SIG-M5 treated with dmso at 0.1 percent for 504 hours (cell line): ENCODE data around the gene CEP112.

Experiments
- DNase-seq: peaks from one replicate; lab custom pipeline; 2025; ENCODE audit not compliant: unreplicated experiment; lab: John Stamatoyannopoulos, UW

The CEP112 gene

DNA sequence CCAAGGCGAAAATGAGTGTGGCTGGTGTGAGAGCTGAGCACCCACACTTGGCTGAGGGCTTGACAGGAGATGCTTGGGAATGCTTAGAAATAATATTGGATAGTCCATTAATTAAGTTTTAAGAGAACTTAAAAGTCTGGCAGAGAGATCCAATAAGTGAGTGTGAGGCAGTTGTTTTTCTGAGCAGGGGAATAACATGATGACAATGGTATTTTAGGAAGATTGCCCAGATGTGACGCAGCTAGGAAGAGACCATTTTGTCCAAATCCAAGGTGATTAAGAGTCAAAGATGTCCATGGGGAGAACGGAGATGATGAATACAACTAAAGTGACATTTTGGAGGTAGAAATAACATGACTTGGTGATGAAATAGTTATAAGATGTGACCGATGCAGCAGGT lies 527.7 kb downstream of the CEP112 start:
- DNase-seq: no peak

DNA sequence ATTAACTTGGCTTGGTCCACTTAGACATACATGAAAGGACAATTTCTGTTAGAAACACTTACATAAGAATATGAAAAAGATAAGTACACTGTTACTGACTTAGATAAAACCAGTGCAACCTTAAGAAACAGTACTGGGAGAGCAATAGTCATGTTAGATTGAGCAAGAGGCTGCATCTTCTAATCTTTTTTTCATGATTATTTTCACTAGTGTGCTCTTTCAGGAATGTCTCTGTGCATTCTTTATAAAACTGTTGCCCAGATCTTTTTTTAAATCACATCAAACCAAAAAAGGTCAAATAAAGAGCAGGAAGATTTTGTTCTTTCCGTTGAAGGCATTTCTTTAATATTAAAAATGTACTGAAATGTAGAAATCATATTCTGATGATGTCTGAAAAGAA lies 529.7 kb downstream of the CEP112 start:
- DNase-seq: no peak

DNA sequence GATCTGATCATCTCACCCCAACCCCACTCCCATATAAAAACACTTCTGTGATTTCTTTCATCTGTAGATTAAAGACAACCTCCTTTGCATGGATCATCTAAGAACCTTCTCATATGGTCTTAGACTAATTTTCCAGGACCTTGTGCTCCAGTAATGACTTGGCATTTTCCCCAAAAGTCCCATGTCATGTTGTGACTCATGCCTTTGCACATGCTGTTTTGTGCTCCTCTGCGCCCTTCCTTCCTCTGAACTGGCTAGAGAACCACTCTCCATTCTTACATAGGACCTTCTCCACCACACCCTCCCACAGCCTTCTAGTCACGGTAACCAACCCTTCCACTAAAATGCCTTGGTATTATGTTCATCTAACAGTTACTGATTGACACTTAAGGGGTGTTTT lies 531.0 kb downstream of the CEP112 start:
- no peak for DNase-seq

DNA sequence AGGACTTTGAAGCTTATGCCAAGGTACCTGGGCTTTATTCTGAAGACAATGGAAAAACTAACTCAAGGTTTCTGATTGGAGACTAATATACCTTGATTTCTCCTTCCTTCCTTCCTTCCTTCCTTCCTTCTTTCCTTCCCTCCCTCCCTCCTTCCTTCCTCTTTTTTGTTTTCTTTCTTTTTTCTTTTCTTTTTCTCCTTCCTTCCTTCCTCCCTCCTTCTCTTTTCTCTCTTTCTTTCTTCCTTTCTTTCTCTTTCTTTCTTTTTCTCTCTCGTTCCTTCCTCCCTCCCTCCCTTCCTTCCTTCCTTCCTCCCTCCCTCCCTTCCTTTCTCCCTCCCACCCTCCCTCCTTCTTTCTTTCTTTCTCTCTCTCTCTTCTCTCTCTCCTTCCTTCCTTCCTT lies 531.9 kb downstream of the CEP112 start:
- no peak for DNase-seq

DNA sequence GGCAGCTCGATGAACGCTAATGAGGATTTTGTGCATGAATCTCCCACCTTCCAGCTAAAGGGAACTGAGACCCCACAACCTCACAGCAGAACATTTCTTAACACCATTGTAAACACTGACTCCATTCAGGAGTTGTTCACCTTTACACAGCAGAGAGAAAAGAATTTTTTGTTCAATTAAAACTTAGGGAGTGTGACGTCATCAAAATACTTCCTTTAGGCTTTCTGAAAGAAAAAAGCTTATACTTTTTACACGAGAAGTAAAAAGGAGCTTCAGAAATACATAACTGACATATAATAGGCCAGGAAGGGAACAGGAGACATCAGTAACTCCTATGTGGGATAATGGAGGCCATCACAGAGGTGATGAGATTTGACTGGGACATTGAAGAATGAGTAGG lies 532.4 kb downstream of the CEP112 start:
- no peak for DNase-seq

DNA sequence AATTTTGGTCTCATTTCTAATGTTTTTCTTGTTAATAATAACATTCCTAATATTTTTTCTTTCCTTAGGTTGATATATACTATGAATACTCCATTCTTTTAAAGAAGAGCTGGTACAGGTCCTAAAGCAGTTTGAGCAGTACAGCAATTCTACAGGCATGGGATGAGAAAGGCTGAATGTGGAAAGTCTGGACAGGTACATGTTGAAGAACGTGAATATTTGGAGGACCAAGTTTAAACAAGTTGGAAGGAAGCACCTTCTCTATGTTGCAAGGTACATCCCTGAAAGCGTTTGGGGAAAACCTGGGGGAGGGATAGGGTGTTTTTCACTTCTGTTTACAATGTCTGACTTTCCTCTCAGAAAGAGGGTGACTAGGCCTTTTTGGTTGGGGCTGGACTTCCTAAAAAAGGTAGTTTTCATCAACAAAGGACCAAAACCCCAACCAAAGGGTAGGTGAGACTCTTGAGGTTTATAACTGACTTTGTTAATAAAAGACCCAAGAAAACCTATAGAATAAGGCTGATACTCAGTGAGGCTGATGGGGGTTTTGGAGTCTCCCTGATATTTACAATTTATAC lies 534.6 kb downstream of the CEP112 start:
- no peak for DNase-seq

DNA sequence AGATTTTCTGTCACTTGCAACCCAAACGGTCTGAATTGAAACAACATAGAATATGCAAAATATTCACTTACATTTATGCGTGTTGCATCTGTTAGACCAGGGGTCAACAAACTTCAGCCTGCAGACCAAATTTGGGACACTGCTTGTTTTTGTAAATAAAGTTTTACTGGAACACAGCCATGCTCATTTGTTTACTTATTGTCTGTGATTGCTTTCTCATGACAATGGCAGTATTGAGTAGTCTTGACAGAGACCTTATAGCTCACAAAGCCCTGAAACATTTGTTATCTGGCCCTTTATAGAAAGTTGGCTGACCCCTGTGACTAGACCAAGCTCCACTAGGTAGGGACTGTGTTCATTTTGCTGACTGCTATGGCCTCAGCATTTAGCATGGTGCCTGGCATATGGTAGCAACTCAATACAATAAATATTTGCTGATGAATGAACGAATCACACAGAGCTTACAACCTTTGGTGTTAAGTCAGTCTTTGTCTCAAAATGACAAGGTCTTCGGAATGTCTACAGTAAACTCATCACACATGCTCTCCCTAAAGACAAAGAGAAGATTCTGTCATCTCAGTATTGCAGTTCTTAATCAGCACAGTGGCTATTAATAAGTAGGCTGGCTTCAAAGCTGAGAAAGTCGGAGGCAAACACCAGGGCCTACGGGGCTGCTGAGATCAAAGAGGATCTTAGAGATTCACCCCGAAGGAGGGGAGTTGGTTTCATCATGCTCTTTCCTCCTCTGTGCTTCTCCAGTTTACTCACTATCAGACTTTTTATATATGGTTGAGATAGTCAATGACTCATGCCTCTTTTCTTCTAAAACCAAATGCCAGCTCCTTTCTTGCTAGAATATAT lies 535.3 kb downstream of the CEP112 start:
- DNase-seq: no peak

DNA sequence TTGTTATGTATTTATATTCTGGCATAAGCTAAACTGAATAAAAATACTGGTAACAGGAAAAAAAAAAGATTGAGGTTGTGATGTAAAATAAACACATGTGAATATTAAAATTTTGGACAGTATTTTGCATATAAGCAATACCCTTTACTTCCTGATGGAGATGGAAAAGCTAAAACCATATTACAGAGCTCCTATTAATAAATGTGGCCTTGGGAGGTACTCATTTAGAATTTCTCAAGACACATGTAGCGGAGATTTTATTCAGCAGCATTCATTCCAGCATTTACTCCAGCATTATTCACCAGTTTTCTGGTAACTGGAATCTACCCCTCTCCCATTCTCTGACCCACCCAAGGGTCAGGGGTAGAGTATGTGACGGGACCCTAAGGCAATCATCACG lies 536.2 kb downstream of the CEP112 start:
- no peak for DNase-seq

DNA sequence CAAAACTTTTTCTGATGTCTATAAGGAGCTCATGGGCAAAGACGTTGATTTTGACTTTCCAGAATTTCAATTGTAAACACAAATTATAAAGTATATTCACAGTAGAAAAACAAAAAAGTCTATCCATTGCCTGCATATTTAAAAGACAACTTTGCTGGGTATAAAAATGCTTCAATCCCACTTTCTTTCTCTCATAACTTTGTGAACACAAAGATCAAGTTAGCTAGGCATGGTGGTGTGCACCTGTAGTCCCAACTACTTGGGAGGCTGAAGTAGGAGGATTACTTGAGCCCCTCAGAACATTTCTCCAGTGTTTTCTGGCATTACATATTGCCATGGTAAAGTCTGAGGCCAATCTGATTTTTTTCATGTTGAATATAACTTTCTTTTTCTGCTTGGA lies 547.4 kb downstream of the CEP112 start:
- DNase-seq: no peak

DNA sequence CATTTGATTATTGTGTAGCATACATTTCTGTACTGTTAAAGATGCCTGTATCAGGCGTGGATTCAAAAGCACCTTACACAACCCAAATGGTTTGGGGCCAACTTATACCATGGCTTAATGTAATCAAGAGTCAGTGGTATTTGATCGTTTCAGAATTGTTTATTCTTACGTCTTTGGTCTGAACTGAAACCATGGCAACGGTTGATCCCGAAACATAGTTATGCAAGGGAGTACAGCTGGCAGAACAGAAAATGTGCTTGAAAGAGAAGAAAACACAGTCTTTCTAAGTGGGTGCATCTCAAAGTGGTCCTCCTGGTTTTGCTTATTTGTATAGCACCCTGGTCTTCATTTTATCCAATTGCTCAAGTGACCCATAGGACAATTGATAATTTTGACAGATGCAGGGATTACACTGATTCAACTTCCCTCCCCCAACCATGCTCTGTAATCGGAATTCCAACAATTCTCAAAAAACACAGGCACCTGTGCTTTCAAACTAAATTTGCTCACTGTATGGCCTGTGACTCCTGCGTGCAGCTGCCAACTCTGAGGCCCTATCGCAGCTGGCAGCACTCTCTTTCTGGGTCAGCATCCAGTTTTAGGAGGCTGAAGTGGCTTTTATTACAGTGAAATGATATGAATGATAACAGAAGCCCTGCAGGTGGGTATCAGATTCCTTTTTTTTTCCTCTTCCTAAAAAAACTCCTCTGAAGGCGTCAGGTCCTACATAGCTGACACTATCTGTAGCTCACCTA lies 553.5 kb downstream of the CEP112 start:
- no peak for DNase-seq

DNA sequence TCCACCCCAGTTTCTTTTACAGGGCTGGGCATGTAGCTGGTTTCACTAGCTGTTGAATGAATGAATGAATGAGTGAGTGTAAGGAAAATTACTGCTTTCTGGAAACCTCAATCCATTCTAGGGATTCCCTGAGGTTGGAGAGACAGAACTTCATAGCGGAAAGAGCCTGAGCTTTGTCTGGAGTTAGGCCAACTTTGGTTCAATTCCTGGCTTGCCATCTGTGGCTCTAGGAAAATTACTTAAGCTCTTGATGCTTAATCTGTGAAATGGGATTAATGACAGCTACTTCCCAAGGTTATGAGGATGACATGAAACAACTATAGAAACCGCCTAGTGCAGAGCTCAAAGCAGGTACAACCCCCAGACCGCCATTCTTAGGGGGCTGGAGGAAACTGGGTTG lies 554.1 kb downstream of the CEP112 start:
- no peak for DNase-seq

DNA sequence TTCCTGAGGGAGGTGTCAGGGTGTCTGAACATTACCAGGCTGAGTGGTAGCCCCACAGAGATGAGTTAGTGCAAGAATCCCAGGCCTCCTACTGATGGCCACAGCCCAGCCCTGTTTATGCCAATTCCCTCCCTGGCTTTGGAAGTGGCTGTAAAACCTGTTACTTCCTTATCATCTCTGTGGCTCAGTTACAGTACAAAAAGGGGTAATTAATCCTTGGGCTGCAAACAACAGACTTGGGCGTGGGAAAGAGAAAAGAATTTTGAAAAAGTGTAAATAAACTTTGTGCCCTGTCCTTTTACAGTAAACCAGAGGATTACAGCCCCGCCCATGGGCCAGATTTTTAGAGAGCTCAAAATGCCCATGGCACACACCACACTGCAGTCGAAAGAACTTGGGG lies 557.4 kb downstream of the CEP112 start:
- peak; percentile 30 for DNase-seq

DNA sequence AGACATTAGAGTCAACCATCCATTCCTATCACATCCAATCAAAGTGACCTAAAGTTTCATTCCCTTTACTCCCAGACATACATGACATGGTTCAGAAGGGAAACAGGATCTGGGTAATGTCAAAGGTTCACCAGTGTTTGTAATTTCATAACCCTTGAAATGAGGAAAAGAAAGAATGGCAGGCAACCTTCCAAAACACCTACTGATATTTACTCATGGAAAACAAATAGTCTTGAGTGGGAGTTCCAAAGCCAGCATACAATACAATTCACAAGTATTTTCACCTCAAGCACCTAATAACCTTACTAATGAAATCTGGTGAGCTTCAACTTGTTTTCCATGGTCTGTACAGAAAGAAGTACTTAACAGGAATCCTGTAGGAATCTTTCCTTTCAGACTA lies 557.9 kb downstream of the CEP112 start:
- DNase-seq: peak; percentile 63

DNA sequence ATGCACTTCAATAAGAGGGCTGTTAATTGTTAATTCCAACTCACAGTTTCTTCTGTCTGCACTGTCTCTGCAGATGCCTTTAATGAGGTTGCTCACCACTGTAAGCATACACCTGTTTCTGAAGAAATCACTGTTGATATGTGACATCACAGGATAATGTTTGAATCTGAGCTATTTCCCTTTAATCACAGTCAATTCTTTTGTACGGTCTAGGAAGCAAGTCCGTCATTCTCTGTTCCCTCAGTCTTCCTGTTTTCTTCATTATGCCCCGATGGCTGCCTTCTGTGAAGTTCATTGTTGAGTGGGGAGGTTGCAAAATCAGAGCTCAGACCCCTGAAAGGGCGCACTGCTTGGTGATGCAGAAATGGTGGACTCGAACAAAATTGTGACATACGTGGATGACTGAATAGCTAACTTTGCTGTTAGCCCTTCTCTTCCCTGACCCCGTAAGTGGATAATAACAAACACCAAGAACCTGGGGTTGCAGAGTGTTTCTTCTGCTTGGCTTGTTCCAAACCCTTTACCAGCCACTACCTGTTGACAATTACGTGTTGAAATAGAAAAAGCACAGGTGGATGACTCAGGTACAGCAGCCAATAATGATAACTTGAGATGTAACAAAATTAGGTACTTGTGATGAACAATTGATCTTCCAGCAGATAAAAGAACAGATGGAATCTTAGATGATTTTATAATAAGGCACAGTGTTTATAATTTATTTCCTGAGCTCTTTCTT lies 558.6 kb downstream of the CEP112 start:
- no peak for DNase-seq

DNA sequence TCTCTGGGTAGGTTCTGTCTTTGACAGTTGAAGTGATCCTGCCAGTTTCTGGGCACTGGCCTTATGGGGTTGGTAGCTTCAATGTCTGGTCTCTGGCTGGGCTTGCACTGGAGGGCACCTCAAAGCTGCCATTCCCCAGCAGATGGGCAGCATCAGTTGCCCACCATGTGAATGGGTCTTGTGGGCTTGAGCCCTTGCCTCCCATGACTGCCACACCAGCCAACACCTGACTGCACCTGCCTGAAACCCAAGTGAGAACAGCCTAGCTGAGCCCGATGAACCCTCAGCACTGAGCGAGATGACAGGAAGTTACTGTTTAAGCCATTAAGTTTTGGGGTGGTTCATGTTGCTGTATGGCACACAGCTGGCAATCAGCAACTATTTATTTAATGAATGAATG lies 561.4 kb downstream of the CEP112 start:
- DNase-seq: no peak

DNA sequence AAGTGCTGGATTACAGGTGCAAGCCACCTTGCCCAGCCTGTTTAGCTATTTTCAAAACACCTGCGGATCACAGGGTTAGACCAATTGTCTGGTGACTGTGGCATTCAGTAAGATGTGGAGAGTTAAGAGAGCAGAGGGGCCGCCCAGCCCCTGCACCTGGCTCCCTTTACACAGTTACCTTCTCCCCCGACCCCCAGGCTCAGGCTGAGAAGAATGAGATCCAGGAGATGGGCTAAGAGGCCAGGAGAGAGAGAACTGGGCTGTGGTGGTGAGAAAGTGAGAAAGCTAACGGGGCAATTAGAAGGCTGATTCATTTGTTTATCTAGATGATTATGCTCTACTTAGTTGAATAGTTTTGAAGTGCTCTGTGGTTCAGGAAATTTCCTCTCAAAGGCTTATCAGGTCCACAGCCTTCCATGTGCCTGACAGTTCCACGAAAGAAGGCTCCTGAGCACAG lies 562.7 kb downstream of the CEP112 start:
- no peak for DNase-seq

DNA sequence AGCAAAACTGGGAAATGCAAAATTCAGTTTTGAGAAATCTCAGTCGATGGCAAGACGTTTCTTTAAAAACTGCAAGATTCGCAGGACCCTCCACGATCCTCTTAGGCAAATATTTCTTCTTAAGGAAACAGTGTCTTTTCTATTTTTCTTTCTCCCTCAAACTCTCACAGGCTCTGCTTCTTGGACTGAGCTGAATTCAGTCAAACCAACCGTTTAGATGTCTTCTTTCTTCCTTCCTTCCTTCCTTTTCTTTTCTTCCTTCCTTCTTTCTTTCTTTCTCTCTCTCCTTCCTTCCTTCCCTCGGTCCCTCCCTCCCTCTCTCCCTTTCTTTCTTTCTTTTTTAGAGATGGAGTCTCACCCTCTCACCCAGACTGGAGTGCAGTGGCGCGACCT lies 563.3 kb downstream of the CEP112 start:
- no peak for DNase-seq

DNA sequence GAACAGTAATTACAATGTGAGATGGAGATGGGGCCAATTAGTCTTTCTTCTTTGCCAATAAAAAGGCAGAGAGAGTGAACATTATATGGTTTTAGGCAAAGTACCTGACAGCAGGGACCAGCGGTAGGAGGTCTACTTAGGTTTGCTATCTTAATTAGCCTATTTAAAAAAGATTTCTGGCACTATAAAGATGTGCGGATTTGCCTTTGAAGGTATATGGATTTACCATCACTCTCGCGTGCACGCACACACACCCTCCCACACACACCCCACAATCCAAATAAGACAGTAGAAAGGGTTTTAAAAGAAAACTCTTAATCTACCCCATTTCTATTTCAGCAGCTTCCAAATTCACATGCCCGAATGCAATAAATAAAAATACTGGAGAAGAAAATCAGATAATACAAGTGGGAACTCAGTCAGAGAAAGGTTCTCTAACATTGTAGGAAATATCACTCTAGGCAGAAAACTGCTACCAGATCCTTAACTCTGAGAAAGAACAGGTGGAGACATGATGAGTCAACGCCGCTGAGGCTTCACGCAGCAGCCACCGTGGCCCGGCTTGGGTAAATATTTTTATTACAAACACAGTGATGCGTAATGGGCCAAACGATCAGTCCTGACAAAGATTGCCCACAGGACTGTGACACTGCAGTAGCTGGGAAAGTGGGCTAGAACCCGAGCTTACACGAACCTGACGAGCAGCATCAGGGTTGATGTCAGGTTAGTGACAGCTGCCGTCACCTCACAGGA lies 563.9 kb downstream of the CEP112 start:
- DNase-seq: peak; percentile 67

DNA sequence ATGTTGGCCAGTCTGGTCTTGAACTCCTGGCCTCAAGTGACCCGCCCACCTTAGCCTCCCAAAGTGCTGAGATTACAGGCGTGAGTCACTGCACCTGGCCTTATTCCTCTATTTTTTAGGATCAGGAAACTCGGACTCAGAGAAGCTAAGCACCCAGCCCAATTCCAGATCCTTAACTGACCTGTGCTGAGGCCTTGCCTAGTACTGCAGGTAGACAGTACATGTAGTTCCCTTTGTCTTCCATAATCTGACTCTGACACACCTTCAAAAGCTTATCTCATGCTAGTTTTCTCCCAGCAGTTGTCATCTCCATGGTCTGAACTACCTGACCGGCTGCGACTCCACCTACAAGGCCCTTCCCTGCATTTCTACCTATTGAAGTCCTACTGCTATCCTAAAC lies 564.8 kb downstream of the CEP112 start:
- DNase-seq: no peak

DNA sequence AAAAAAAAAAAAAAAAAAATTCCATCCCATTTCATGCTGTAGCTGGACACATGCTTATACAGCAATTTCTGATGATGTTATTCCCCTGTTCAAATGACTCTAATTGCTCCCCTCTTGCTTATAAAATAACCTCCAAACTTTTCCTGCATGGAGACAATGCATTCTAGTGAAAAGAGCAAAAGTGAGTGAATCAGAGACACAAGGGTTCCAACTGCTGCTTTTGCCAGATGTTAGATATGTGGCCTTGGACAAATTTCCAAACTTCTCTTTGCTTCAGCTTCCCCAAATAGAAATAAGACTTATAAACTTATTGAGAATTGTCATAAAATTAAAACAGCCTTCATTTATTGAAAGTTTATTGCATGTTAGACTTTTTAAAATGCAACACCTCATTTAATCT lies 565.5 kb downstream of the CEP112 start:
- DNase-seq: no peak

DNA sequence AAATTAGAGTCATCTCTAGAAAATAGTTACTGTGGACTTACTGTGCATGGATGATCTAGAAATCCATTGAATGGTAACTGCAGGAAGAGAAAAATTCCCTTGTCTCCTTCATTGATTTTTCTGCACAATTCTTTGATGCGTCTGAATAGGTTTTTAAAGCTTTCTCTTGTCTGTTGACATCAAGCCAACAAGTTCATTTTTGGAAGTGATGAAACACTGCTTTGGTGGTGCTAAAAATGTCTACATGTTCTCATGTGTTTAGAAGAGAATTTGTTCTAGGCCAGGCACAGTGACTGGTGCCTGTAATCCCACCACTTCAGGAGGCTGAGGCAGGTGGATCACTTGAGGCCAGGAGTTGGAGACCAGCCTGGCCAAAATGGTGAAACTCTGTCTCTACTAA lies 573.4 kb downstream of the CEP112 start:
- no peak for DNase-seq
